Endodermal cell (in vitro differentiated cells): ENCODE measurements around the gene ATP1A2. TPM values are rescaled to one million over a fixed set of nuclear protein-coding genes. Genes with fewer than 3 reads are reported as not detected.

Source experiments
- DNase-seq: peaks from one replicate; pipeline ENCODE4 v3.0.0-alpha.2; 2017
- H3K27ac ChIP-seq: 2 replicates; pipeline ENCODE4 v1.5.1; 2013; ENCODE audit warnings: mild to moderate bottlenecking, low read depth, low read length, moderate library complexity
- H3K27me3 ChIP-seq: 2 replicates; pipeline ENCODE4 v1.6.1; 2013; ENCODE audit warnings: mild to moderate bottlenecking, low read length, moderate library complexity; ENCODE audit not compliant: insufficient read depth, control insufficient read depth, poor library complexity, severe bottlenecking
- H3K36me3 ChIP-seq: 2 replicates; pipeline ENCODE4 v1.7.0; 2013; ENCODE audit warnings: mild to moderate bottlenecking, low read length, moderate library complexity; ENCODE audit not compliant: control insufficient read depth, insufficient read depth
- H3K4me1 ChIP-seq: one replicate; pipeline ENCODE4 v1.7.0; 2013; ENCODE audit warnings: low read length; ENCODE audit not compliant: control insufficient read depth, insufficient read depth
- H3K4me3 ChIP-seq: 2 replicates; pipeline ENCODE4 v1.5.1; 2013; ENCODE audit warnings: mild to moderate bottlenecking, low read length, moderate library complexity
- H3K9ac ChIP-seq: 2 replicates; pipeline ENCODE4 v1.6.1; 2013; ENCODE audit warnings: mild to moderate bottlenecking, low read length, moderate library complexity; ENCODE audit not compliant: poor library complexity, severe bottlenecking; ENCODE audit errors: extremely low read depth
- H3K9me3 ChIP-seq: 2 replicates; pipeline ENCODE4 v1.6.1; 2013; ENCODE audit warnings: mild to moderate bottlenecking, low read length, moderate library complexity; ENCODE audit not compliant: control insufficient read depth
- H3K27ac Mint-ChIP-seq: 2 replicates; pipeline ENCODE4 v1.8.0; 2020; ENCODE audit warnings: mixed read lengths
- H3K27me3 Mint-ChIP-seq: 2 replicates; pipeline ENCODE4 v1.8.0; 2021; ENCODE audit warnings: mild to moderate bottlenecking, mixed read lengths; ENCODE audit not compliant: insufficient read depth
- H3K36me3 Mint-ChIP-seq: 2 replicates; pipeline ENCODE4 v1.8.0; 2020; ENCODE audit warnings: low read depth, mixed read lengths
- H3K4me1 Mint-ChIP-seq: 2 replicates; pipeline ENCODE4 v1.8.0; 2020; ENCODE audit warnings: mixed read lengths
- H3K4me3 Mint-ChIP-seq: 2 replicates; pipeline ENCODE4 v1.8.0; 2020; ENCODE audit warnings: mild to moderate bottlenecking, moderate library complexity, mixed read lengths
- H3K9me3 Mint-ChIP-seq: 2 replicates; pipeline ENCODE4 v1.8.0; 2020; ENCODE audit warnings: mild to moderate bottlenecking, mixed read lengths
- CTCF ChIP-seq: fragments of 200-600 bp; sonication (generic); conservative IDR thresholded peaks from 2 replicates; pipeline ENCODE4 v1.5.0; 2021; ENCODE audit warnings: antibody characterized with exemption, mild to moderate bottlenecking
- WGBS, 2 experiments: methylation state at CpG; one replicate each; pipeline versions ENCODE4 v1.1.5 to v1.1.7; 2013; ENCODE audit warnings: missing lambda C conversion rate in 2 of 2, mixed read lengths in 1 of 2; ENCODE audit not compliant: insufficient coverage in 1 of 2, insufficient read length in 1 of 2; 5-methylcytosine and 5-hydroxymethylcytosine counted together
- total RNA-seq, 2 donors: library from RNA; stranded (reverse); fragmentation: NEBNext Ultra II Directional in 1 of 2; extraction: Animal tissue kit (Norgen Biotek cat#: 25700) in 1 of 2; gene quantifications; 2 replicates in 1 of 2; 3 replicates in 1 of 2; pipeline ENCODE4 v1.2.1, GENCODE V29; 2021

ATP1A2 gene
- total RNA-seq, 2 donors from 2014 or later, result 3.0 to 3.2 TPM

GRCh38 chr1:160105155-160105554 lies 10.4 kb upstream of the ATP1A2 start:
- peaks cover 8% of the 10 kb centered on the region for H3K4me1 ChIP-seq
- no peaks in the 10 kb centered on the region for H3K27me3 ChIP-seq
- H3K27ac ChIP-seq, result no peak overlapping the region
- 96% methylated on average over 2 to 5 of the region's 5 CpGs for WGBS, 2 experiments
- Mint-ChIP-seq H3K36me3 (no peaks in the 10 kb centered on the region), H3K27ac (no peak overlapping the region), H3K27me3 (peaks cover 1% of the 10 kb centered on the region), H3K4me3 (no peak overlapping the region), H3K4me1 (peaks cover 21% of the 10 kb centered on the region), H3K9me3 (no peaks in the 10 kb centered on the region)
- H3K4me3 ChIP-seq, result no peak overlapping the region
- H3K9ac ChIP-seq, result no peak overlapping the region
- TF ChIP-seq CTCF, result no peak
- H3K36me3 ChIP-seq, result no peaks in the 10 kb centered on the region
- no peaks in the 10 kb centered on the region for H3K9me3 ChIP-seq
- no peak for DNase-seq

GRCh38 chr1:160107512-160107911 lies 8.0 kb upstream of the ATP1A2 start:
- H3K4me3 ChIP-seq, result no peak overlapping the region
- WGBS, 2 experiments, result 90 to 93% methylated on average over 1 of the region's 1 CpG
- Mint-ChIP-seq H3K27ac (no peak overlapping the region), H3K27me3 (no peaks in the 10 kb centered on the region), H3K9me3 (no peaks in the 10 kb centered on the region), H3K4me1 (peaks cover 24% of the 10 kb centered on the region), H3K36me3 (no peaks in the 10 kb centered on the region), H3K4me3 (no peak overlapping the region)
- no peak overlapping the region for H3K27ac ChIP-seq
- H3K4me1 ChIP-seq, result peaks cover 8% of the 10 kb centered on the region
- no peak overlapping the region for H3K9ac ChIP-seq
- H3K27me3 ChIP-seq, result no peaks in the 10 kb centered on the region
- no peak for DNase-seq
- TF ChIP-seq CTCF, result no peak
- H3K36me3 ChIP-seq, result no peaks in the 10 kb centered on the region
- no peaks in the 10 kb centered on the region for H3K9me3 ChIP-seq

GRCh38 chr1:160108888-160109662 lies 6.5 kb upstream of the ATP1A2 start:
- Mint-ChIP-seq H3K27ac (peak overlapping the region; percentile 75), H3K36me3 (no peaks in the 10 kb centered on the region), H3K9me3 (no peaks in the 10 kb centered on the region), H3K27me3 (no peaks in the 10 kb centered on the region), H3K4me3 (no peak overlapping the region), H3K4me1 (peaks cover 36% of the 10 kb centered on the region)
- Histone ChIP-seq H3K9ac (no peak overlapping the region), H3K4me1 (peaks cover 16% of the 10 kb centered on the region), H3K36me3 (no peaks in the 10 kb centered on the region), H3K27ac (peak overlapping the region; percentile 57), H3K4me3 (no peak overlapping the region), H3K27me3 (no peaks in the 10 kb centered on the region), H3K9me3 (no peaks in the 10 kb centered on the region)
- peak; percentile 80 for TF ChIP-seq CTCF
- peak; percentile 79 for DNase-seq
- 44 to 51% methylated on average over 4 to 6 of the region's 6 CpGs for WGBS, 2 experiments
